ENCODE data around the gene TSPYL4. TPM values are rescaled to one million over a fixed set of nuclear protein-coding genes. Genes with fewer than 3 reads are reported as not detected.
A peak's percentile ranks its signal among the peaks of the same experiment; 100 is the strongest.

TSPYL4 gene
- polyA plus RNA-seq, 4 donors, result 53.9 to 63.1 (median 61.7) TPM

- DNase-seq (ENCODE audit: low read depth in 4 of 4, low spot score in 3 of 4), result no peak
Observed at GRCh38 chr6:116234689-116235088, 19.2 kb downstream of the TSPYL4 start.

DNA sequence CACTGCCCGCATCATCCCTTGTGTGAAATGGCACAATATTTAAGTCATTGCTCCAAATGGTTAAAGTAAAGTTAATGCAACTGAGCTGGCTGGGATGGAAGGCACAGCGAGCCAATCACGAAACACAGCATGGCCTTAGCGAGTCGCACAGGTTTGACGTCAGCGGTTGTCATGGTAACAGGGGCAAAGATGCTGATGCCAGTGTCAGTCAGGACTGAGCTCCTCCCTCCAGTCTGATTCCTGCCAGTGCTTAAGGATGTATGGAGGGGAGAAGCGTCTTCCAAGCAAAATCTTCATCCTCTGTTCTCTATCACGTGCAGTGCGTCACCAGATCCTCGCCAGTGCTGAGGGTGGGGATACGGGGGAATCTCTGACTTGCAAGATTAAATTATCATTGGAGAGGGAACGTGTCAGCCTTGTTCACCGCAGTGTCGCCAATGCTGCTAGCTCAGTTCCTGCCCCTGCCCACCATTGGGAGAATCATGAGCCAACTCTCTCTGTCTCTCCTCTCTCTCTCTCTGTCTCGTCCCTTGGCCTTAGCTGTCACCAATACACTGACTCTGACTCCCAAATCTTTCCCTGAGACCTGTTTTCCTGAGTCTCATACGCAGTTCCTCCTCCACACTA lies 24.5 kb downstream of the TSPYL4 start:
- DNase-seq (ENCODE audit: low read depth in 4 of 4, low spot score in 3 of 4), result peak; percentile 70 to 87 (median 78)

DNA sequence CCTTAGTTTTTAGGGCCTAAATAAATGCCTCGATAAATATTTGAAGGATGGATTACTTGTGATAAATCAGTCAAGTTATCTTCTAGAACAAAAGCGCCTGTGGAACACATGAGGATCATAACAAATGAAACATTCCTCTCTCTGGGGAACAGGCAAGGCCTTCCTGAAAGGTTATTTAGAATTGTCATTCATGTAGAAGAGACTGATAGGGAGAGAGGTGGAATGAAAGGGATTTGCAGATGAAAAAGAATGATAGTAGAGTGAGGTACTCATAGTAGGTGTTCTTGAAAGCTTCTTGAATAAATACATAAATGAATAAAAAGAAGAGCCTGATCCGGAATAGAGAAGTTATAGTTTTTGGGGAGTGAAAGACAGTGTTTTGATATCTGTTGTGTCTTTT lies 30.5 kb downstream of the TSPYL4 start:
- DNase-seq (ENCODE audit: low read depth in 4 of 4, low spot score in 3 of 4), result no peak

DNA sequence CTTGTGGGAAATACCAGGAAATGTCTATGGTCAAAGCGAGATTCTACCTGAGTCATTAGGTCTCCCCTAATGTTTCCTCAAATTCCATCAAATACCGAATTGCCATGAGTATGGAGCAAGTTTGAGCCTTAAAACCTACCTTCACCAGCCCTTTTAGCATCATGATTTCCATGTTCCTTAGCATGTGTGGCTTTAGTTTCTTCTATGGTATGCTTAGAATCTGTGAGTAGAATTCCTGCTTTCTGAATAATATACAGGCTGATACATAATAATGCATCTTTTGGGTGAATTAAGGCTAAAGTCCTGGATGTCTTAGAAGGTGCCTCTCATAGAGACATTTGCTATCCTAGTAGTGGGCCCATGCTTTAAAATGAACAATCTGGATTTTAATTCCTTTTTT lies 32.0 kb downstream of the TSPYL4 start:
- DNase-seq (ENCODE audit: low read depth in 4 of 4, low spot score in 3 of 4), result no peak

- DNase-seq (ENCODE audit: low read depth in 4 of 4, low spot score in 3 of 4), result no peak
Observed at GRCh38 chr6:116221067-116221466, 32.8 kb downstream of the TSPYL4 start.

DNA sequence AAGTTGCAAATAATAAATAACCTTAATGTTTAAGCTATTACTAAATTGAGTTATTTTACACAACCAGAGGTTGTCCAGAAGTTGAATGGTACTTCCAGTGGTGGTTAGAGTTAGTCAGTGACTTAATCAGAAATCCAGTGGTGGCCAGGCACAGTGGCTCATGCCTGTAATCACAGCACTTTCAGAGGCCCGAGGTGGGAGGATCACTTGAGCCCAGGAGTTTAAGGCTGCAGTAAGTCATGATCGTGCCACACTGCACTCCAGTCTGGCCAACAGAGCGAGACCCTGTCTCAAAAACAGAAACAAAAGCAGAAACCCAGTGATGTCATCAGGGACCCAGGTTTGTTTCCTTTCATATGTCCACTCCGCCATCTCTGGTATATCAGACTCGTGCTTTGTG lies 35.0 kb downstream of the TSPYL4 start:
- DNase-seq (ENCODE audit: low read depth in 4 of 4, low spot score in 3 of 4), result no peak

- DNase-seq (ENCODE audit: low read depth in 4 of 4, low spot score in 3 of 4), result no peak
Observed at GRCh38 chr6:116218172-116218633, 35.7 kb downstream of the TSPYL4 start.

- DNase-seq (ENCODE audit: low read depth in 4 of 4, low spot score in 3 of 4), result no peak
Observed at GRCh38 chr6:116217069-116217468, 36.8 kb downstream of the TSPYL4 start.

DNA sequence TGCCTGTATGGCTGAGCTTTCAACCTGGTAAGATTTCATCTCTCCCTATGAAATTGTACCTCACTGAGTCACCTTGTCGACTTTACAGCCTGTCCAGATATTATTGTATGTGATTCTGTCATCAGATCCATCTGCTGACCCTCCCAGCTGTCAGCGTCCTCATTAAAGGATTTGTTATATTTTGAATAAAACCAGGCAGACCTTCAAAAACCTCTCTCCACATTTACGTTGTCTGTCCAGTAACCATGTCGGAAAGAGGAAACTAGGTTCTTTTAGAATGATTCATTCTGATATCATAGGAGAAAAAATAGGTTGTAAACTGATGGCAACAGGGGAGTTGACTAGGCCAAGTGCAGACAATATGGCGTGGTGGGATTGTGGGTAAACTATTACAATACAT lies 38.5 kb downstream of the TSPYL4 start:
- DNase-seq (ENCODE audit: low read depth in 4 of 4, low spot score in 3 of 4), result no peak

- DNase-seq (ENCODE audit: low read depth in 4 of 4, low spot score in 3 of 4), result no peak
Observed at GRCh38 chr6:116214681-116215080, 39.2 kb downstream of the TSPYL4 start.

DNA sequence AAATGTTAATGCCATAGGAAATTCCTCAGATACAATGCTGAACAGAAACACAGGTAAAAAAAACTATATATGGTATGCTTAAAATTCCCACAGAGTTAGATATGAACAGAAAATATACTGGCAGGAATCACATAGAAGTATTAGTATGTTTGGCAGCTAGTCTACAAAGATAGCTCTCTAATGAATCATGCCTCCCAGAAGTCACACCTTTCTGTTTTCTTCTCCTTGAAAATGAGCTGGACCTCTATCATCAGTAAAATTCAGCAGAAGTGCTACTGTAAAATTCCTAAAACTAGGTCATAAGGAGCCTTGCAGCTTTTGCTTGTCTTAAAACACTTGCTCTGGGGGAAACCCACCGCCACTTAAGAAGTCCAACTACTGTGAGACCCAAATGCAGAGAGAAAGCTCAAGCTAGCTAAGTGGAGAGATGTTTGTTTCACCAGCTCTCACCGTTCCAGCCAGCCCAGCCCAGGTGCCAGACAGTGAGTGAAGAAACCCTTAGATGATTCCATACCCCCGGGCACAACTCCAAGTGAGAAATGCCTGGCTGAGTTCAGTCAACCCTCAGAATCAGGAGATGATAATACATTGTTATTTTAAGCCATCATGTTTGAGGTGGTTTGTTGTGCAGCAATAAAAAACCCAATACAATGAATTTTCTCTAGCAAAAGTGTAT lies 43.0 kb downstream of the TSPYL4 start:
- DNase-seq (ENCODE audit: low read depth in 4 of 4, low spot score in 3 of 4), result no peak

DNA sequence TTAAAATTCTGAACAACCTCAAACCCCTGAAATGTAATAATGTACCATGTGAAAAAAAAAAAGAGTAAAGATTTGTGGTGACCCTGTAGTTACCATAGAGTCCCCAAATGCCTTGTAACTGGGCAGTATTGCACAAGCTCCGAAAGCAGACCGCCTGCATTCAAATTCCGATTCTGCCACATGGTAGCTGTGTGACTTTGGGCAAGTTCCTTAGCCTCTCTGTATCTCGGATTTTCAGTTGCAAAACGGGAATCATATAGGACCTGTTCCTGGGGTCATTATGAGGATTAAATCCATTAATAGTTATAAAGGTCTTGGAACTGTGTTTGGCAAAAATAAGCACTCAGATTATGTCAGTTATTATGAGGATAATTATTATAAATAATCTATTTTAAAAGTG lies 43.6 kb downstream of the TSPYL4 start:
- DNase-seq (ENCODE audit: low read depth in 4 of 4, low spot score in 3 of 4), result no peak

GRCh38 chr6:116208056-116208785 lies 45.7 kb downstream of the TSPYL4 start:
- no peak for DNase-seq (ENCODE audit: low read depth in 4 of 4, low spot score in 3 of 4)

DNA sequence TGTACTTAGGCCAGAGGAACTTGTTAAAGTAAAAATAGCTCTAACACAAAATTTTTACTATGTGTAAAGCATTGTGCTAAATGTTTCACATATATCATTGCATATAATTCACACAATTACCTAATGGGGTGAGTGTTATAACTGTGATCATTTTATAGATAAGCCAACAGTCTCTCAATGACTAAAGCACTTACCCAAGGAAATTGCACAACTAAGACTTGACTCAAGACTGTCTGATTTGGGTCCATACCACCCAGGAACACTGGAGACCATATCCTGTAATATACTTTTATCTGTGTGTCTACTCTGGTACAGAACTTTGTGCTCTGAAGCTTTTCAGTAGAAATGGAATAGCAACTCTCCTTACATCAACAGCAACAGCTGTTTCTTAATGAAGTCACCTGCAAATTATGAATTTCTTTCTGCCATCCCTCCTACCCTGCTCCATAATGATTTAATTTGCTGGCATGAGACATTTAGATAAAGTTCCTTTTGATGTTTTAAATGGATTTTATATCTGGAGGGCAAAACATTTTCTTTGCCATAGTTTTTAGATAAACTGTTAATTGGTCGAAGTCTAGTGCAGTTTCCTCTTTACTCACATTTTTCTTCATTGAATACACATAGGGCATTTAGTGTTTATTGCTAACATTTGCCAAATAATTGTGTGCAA lies 47.5 kb downstream of the TSPYL4 start:
- DNase-seq (ENCODE audit: low read depth in 4 of 4, low spot score in 3 of 4), result no peak

GRCh38 chr6:116205281-116205680 lies 48.6 kb downstream of the TSPYL4 start:
- DNase-seq (ENCODE audit: low read depth in 4 of 4, low spot score in 3 of 4), result no peak

DNA sequence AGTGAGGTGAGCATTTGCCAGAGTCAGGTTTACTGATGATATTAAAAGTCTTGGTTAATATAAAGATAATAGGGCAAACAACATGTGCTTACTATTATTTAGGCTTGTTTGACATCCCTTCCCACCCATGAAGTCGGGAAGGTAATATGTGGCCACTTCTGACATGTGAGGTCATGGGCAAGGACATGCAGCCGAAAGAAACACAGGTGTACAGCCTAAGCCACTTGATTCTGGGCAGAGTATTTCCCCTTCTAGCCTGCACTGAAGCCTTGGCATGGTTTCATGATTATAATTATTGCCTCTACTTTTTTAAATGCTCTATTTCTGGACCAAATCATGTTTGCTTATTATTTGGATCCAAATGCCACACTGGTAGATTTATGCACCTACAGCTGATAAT lies 52.3 kb downstream of the TSPYL4 start:
- no peak for DNase-seq (ENCODE audit: low read depth in 4 of 4, low spot score in 3 of 4)

DNA sequence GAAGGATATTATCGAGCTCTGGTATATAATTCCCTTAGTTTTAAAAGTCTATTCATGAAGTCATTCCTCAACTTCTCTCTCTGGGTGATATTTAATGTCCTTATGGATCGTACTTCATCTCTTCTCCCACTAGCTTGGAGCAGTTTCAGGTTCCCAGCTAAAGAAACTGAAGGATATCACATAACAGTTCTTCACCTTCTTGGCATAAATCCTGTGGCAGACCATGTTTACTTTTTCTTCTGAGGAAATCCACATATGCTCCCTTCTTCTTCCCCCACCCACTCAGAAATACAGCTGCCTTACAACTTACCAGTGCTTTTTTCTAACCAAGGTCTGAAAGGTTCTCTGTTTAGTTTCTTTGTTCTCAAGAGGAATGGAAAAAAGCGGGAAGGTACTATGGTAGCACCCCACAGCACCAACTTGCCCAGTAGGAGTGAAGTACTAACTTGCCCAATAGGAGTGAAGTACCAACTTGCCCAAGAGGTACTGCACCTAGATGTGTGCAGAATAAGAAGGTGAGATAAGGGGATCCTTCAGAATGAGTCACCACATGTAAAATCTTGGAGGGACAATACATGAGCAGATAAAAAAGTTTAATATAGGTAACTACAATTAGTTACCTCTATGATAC lies 53.1 kb downstream of the TSPYL4 start:
- peak in 1 of 4 donors; percentile 19 for DNase-seq (ENCODE audit: low read depth in 4 of 4, low spot score in 3 of 4)
